ENCODE results near the gene ZNRF3.

DNA sequence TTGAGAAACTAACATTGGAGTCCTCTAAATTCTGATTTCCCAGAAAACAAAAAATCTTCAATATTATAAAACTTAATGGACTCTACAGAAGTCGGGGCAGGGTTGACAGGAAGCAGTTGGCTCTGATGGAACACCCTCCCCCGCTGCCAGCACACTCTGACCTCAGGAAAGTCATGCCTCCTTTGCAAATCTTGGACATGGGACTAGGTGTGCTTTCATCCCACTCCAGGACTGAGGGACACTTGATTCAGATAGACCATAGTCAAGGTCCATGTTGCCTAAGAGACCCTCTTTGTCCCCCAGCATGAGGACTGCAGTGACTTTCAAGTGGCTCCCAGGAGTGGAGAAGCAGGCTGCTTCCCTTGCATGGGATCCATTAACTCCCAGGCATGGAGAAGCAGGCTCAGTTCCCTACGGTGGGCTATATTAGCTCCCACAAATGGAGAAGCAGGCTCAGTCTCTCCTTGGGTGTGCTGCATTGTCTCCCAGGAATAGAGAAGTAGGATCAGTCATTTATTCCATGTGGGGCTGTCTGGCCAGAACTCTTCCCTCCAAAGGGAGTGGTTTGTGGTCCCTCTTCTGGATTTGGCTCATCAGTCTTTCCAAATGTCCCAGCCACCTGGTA is 139.9 kb downstream of the ZNRF3 start:
- TF ChIP-seq CTCF (IDR thresholded peaks at IDR 0.05; ENCODE audit: insufficient read depth, low read depth, low read length) (no peak), EZH2 (IDR thresholded peaks at IDR 0.05; ENCODE audit: insufficient read depth, low read length) (no peak)
